GM11168 (cell line): ENCODE measurements around the gene STK40.

Source experiments
- in situ Hi-C: fragments of 300-500 bp; cut with MboI; formaldehyde crosslinking; loops from one replicate; pipeline ENCODE4 v1.12.0; 2022; ENCODE audit warnings: low sequenced_read_pairs; ENCODE audit not compliant: unreplicated experiment

The STK40 gene

DNA sequence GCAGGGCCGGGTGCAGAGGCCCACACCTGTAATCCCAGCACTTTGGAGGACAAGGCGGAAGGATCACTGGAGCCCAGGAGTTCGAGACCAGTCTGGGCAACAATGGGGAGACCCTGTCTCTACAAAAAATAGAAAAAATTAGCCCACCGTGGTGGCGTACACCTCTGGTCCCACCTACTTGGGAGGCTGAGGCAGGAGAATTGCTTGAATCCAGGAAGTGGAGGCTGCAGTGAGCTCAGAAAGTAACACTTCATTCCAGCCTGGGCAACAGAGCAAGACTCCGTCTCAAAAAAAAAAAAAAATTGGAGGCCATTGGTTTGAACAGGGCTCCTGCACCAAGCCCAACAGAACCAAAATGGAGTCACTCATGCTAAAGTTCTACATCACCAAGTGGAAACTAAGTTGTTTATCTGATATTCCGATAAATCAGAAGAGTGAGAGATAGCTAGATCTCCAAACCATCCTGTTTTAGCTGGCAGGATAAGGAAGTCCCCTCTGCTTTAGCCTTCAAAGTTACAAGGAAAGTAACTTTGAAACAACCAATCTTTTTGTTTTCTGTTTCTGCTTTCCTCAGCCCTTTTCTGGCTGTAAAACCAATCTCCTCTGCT is 12.8 kb upstream of the STK40 start:
- in situ Hi-C loops, result no loop called here

DNA sequence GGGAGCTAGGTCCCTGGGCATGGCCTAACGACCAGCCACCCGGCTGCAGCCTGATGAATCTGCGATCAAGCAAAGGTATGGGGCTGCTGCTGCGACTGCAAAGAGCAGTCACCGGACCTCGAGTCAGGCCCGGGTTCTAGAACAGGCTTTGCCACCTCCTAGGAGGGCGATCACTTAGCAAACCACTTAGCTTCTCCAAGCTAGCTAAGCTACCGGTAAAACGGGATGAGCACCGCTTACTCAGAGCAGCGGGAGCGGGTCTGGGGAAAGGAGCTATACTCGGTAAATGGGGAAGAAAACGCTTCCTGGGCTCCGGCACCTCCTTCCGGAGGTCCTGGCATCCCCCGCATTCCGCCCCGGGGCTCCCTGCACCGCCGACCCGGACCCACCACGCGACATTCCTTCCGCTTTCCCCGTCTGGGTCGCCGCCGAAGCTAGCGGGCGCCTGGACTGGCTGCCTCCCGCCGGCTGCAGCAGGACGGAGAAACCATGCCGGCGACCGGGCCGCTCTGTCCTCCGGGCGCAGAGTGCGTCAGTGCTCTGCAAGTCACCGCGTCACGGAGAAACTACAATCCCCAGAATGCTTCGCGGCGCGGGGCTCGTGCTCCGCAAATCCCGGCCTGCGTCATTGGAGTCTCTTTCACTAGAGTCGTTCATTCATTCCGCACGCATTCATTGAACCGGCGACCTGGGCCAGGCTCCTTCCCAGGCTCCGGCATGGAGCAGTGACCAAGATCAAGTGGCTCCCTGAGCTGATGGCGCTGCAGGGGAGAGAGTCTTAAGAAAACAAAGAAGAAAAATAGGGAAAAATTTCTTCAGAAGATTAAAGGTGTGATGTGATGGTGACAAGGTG is 11.9 kb upstream of the STK40 start, which contains the start of gene LSM10:
Gene LSM10 (minus strand): TSS at position 531 of the 853 bp plus-strand sequence. CDS start 3,779 bp downstream, outside the sequence.
- in situ Hi-C loops, result no loop called here

DNA sequence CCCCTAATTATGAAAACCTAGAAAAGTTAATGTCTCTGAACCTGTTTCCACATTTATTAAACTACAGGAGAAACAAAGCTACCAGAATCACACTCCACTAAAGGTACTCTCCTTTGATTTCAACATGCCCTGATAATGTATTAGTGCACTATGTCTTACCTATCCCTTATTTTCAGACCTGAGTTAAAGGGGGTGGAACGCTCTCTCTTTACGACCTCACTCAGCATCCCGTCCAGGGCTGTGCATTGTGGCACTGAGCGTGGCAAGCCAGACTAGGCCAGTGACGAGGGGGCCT is 11.3 kb upstream of the STK40 start:
- in situ Hi-C loops, result no loop called here

DNA sequence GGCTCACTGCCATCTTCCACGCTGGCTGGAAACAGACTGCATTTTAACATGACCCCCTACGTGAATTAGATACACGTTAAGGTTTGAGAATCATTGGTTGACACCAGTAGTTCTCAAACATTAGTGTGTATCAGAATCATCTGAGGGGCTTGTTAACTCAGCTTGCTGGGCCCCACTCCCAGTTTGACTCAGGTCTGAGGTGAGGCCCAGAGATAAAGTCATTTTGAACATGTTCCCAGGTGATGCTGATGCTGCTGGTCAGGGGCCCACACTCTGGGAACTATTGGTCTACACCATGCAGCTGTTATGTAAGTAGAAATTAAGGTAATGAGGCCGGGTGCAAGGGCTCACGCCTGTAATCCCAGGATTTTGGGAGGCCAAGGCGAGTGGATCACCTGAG is 10.6 kb upstream of the STK40 start:
- in situ Hi-C loops, result no loop called here

GRCh38 chr1:36393686-36394085 is 8.0 kb upstream of the STK40 start:
- in situ Hi-C loops, result no loop called here

GRCh38 chr1:36392836-36393235 is 7.1 kb upstream of the STK40 start:
- in situ Hi-C loops, result no loop called here

GRCh38 chr1:36391271-36391670 is 5.5 kb upstream of the STK40 start:
- in situ Hi-C loops, result no loop called here

DNA sequence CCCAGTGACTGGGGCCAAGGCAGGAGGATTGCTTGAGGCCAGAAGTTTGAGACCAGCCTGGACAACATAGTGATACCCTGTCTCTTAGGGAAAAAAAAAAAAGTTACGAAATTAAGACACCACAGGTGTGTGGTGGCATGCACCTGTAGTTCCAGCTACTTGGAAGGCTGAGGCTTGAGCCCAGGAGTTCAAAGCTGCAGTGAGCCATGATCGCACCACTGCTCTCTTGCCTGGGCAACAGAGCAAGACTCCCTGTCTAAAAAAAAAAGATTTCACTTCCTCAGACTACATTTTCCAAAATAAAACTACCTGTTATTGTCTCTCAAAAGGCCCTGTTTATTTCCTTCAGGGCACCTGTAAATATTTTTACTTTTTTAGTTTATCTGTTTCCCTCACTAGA is 4.7 kb upstream of the STK40 start:
- in situ Hi-C loops, result no loop called here

GRCh38 chr1:36389999-36390398 is 4.3 kb upstream of the STK40 start:
- in situ Hi-C loops, result no loop called here

GRCh38 chr1:36389261-36389660 is 3.5 kb upstream of the STK40 start:
- in situ Hi-C loops, result no loop called here

- in situ Hi-C loops, result no loop called here
These were observed 1.6 kb upstream of the STK40 start for GRCh38 chr1:36387141-36387949.

GRCh38 chr1:36386265-36387140 is 779 bp upstream of the STK40 start:
- in situ Hi-C loops, result no loop called here

GRCh38 chr1:36384542-36385409 is 948 bp downstream of the STK40 start:
- in situ Hi-C loops, result no loop called here

GRCh38 chr1:36383240-36383639 is 2.5 kb downstream of the STK40 start:
- in situ Hi-C loops, result no loop called here

- in situ Hi-C loops, result no loop called here
These were observed 3.1 kb downstream of the STK40 start for GRCh38 chr1:36382669-36383068.

DNA sequence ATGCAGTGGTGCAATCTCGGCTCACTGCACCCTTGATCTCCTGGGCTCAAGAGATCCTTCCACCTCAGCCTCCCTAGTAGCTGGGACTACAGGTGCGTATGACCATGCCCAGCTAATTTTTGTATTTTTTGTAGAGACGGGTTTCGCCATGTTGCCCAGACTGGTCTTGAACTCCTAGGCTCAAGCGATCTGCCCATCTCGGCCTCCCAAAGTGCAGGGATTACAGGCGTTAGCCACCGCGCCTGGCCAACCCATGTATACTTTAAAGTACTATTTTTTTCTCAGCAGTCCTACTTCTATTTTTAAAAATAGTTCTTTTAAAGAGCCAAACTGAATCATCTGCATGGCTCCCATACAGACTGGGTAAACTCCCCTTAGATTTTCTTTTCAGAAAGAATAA is 3.5 kb downstream of the STK40 start:
- in situ Hi-C loops, result no loop called here

- in situ Hi-C loops, result no loop called here
These were observed 4.3 kb downstream of the STK40 start for GRCh38 chr1:36381405-36381804.

- in situ Hi-C loops, result no loop called here
These were observed 4.9 kb downstream of the STK40 start for GRCh38 chr1:36380782-36381181.

DNA sequence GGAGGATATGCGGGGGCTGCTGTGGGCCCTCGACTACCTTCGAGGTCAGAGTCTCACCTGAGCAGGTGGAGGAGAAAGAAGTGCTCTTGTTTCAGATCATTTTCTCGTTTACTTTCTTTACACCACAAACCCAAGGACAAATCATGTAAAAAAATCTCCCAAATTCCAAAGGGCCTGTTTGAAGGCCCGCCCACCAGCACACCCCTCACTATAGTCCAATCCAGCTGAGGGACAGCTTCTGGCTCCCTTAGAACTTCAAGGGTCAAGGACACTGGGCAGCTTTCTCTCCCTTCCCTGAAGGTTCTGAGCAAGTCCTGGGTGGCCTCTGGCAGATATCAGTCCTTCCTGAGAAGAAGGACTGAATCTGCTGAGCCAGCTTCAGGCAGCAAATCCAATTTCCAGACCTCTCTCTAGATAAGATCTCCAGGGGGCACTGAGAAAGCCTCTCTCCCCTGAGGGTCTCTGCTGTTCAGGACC is 5.5 kb downstream of the STK40 start:
- in situ Hi-C loops, result no loop called here
